Endodermal cell (in vitro differentiated cells): ENCODE measurements around the gene SND1. TPM values are rescaled to one million over a fixed set of nuclear protein-coding genes. Genes with fewer than 3 reads are reported as not detected.

Experiments
- DNase-seq: peaks from one replicate; pipeline ENCODE4 v3.0.0-alpha.2; 2017
- H3K27ac ChIP-seq: 2 replicates; pipeline ENCODE4 v1.5.1; 2013; ENCODE audit warnings: mild to moderate bottlenecking, low read depth, low read length, moderate library complexity
- H3K27me3 ChIP-seq: 2 replicates; pipeline ENCODE4 v1.6.1; 2013; ENCODE audit warnings: mild to moderate bottlenecking, low read length, moderate library complexity; ENCODE audit not compliant: insufficient read depth, control insufficient read depth, poor library complexity, severe bottlenecking
- H3K36me3 ChIP-seq: 2 replicates; pipeline ENCODE4 v1.7.0; 2013; ENCODE audit warnings: mild to moderate bottlenecking, low read length, moderate library complexity; ENCODE audit not compliant: control insufficient read depth, insufficient read depth
- H3K4me1 ChIP-seq: one replicate; pipeline ENCODE4 v1.7.0; 2013; ENCODE audit warnings: low read length; ENCODE audit not compliant: control insufficient read depth, insufficient read depth
- H3K4me3 ChIP-seq: 2 replicates; pipeline ENCODE4 v1.5.1; 2013; ENCODE audit warnings: mild to moderate bottlenecking, low read length, moderate library complexity
- H3K9ac ChIP-seq: 2 replicates; pipeline ENCODE4 v1.6.1; 2013; ENCODE audit warnings: mild to moderate bottlenecking, low read length, moderate library complexity; ENCODE audit not compliant: poor library complexity, severe bottlenecking; ENCODE audit errors: extremely low read depth
- H3K9me3 ChIP-seq: 2 replicates; pipeline ENCODE4 v1.6.1; 2013; ENCODE audit warnings: mild to moderate bottlenecking, low read length, moderate library complexity; ENCODE audit not compliant: control insufficient read depth
- H3K27ac Mint-ChIP-seq: 2 replicates; pipeline ENCODE4 v1.8.0; 2020; ENCODE audit warnings: mixed read lengths
- H3K27me3 Mint-ChIP-seq: 2 replicates; pipeline ENCODE4 v1.8.0; 2021; ENCODE audit warnings: mild to moderate bottlenecking, mixed read lengths; ENCODE audit not compliant: insufficient read depth
- H3K36me3 Mint-ChIP-seq: 2 replicates; pipeline ENCODE4 v1.8.0; 2020; ENCODE audit warnings: low read depth, mixed read lengths
- H3K4me1 Mint-ChIP-seq: 2 replicates; pipeline ENCODE4 v1.8.0; 2020; ENCODE audit warnings: mixed read lengths
- H3K4me3 Mint-ChIP-seq: 2 replicates; pipeline ENCODE4 v1.8.0; 2020; ENCODE audit warnings: mild to moderate bottlenecking, moderate library complexity, mixed read lengths
- H3K9me3 Mint-ChIP-seq: 2 replicates; pipeline ENCODE4 v1.8.0; 2020; ENCODE audit warnings: mild to moderate bottlenecking, mixed read lengths
- WGBS, 2 experiments: methylation state at CpG; one replicate each; pipeline versions ENCODE4 v1.1.5 to v1.1.7; 2013; ENCODE audit warnings: missing lambda C conversion rate in 2 of 2, mixed read lengths in 1 of 2; ENCODE audit not compliant: insufficient coverage in 1 of 2, insufficient read length in 1 of 2; 5-methylcytosine and 5-hydroxymethylcytosine counted together
- total RNA-seq, 2 donors: library from RNA; stranded (reverse); fragmentation: NEBNext Ultra II Directional in 1 of 2; extraction: Animal tissue kit (Norgen Biotek cat#: 25700) in 1 of 2; gene quantifications; 2 replicates in 1 of 2; 3 replicates in 1 of 2; pipeline ENCODE4 v1.2.1, GENCODE V29; 2021
- TF ChIP-seq, protein P1 (sequence below): fragments of 200-600 bp; sonication (generic); conservative IDR thresholded peaks from 2 replicates; pipeline ENCODE4 v1.5.0; 2021; ENCODE audit warnings: antibody characterized with exemption, mild to moderate bottlenecking

SND1 gene
- total RNA-seq, 2 donors from 2014 or later, result 240 to 267 TPM

DNA sequence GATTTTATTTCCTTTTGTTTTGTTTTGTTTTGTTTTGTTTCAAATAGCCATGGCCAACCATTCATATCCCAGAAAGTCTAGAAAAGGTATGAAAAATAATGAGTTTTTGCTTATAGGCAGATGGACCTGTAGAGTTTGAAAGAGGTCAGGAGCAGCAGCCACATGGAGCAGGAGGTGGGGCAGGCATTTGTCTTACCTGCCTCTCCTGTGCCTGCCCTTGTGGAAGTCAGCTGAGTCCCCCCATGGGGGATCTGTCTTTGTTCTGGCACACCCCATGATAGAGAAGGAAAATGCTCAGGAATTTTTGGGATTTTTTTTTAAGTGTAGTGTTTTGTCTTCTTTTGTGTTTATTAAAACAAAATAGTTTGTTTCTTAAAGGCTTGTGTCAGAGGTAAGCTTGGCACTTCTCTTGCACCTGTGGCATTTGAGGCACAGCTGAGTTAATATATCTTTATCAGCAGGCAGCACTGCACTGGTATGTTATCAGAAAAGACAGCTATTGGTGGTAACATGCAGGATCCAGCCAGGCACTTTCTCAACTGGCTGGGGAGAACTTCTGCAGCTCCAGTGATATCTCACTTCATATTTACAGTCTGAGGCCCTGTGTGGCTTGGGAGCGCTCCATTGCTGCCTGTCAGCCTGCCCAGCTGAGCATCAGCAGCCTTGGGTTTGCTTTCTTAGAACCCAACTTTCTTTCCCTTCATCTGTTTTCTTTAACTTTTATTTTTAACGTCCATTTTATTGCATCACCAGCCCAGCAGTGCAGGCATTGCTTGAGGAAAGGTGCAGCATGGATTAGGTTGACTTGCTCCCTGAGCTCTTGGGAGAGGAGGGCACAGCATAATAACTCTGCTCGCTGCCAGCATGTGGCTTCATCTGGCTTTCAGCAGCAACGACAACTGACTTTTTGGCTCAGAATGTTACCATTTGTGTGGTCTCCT lies 334.9 kb downstream of the SND1 start:
- 81 to 88% methylated on average over 3 to 4 of the region's 4 CpGs for WGBS, 2 experiments
- H3K4me1 ChIP-seq, result no peaks in the 10 kb centered on the region
- no peak overlapping the region for H3K27ac Mint-ChIP-seq
- H3K9me3 Mint-ChIP-seq, result no peaks in the 10 kb centered on the region
- H3K4me1 Mint-ChIP-seq, result peaks cover 21% of the 10 kb centered on the region
- H3K36me3 Mint-ChIP-seq, result peaks cover 13% of the 10 kb centered on the region
- H3K4me3 ChIP-seq, result no peak overlapping the region
- TF ChIP-seq, protein P1, sequence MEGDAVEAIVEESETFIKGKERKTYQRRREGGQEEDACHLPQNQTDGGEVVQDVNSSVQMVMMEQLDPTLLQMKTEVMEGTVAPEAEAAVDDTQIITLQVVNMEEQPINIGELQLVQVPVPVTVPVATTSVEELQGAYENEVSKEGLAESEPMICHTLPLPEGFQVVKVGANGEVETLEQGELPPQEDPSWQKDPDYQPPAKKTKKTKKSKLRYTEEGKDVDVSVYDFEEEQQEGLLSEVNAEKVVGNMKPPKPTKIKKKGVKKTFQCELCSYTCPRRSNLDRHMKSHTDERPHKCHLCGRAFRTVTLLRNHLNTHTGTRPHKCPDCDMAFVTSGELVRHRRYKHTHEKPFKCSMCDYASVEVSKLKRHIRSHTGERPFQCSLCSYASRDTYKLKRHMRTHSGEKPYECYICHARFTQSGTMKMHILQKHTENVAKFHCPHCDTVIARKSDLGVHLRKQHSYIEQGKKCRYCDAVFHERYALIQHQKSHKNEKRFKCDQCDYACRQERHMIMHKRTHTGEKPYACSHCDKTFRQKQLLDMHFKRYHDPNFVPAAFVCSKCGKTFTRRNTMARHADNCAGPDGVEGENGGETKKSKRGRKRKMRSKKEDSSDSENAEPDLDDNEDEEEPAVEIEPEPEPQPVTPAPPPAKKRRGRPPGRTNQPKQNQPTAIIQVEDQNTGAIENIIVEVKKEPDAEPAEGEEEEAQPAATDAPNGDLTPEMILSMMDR, result no peak
- peaks cover 32% of the 10 kb centered on the region for H3K36me3 ChIP-seq
- no peak overlapping the region for H3K4me3 Mint-ChIP-seq
- H3K27ac ChIP-seq, result no peak overlapping the region
- H3K9ac ChIP-seq, result no peak overlapping the region
- H3K27me3 ChIP-seq, result no peaks in the 10 kb centered on the region
- H3K9me3 ChIP-seq, result no peaks in the 10 kb centered on the region
- no peaks in the 10 kb centered on the region for H3K27me3 Mint-ChIP-seq
- no peak for DNase-seq

DNA sequence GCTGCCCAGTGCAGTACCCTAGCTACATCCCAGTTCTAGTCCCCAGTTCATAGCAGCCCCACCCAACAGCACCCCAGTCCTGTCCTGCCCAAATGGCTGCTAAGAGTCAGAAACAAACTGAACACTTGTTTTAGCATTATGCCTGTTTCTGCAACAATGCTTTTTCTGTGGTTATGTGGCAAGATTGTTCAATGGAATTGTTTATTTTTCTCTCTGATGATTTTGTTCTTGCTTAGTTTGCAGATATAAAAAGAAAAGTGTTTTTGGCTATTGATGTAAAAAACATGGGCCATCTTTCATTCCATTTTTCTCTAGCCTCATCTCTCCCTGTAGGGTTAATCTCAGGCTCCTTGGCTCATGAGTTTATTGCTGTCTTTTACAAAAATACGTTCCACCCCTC lies 336.8 kb downstream of the SND1 start:
- H3K27me3 Mint-ChIP-seq, result no peaks in the 10 kb centered on the region
- H3K27me3 ChIP-seq, result no peaks in the 10 kb centered on the region
- TF ChIP-seq, protein P1, result no peak
- H3K9me3 ChIP-seq, result no peaks in the 10 kb centered on the region
- peaks cover 51% of the 10 kb centered on the region for H3K36me3 ChIP-seq
- no peak overlapping the region for H3K4me3 Mint-ChIP-seq
- no peak overlapping the region for H3K9ac ChIP-seq
- DNase-seq, result no peak
- H3K9me3 Mint-ChIP-seq, result no peaks in the 10 kb centered on the region
- H3K4me1 ChIP-seq, result no peaks in the 10 kb centered on the region
- H3K36me3 Mint-ChIP-seq, result peaks cover 13% of the 10 kb centered on the region
- H3K4me3 ChIP-seq, result no peak overlapping the region
- WGBS, 2 experiments, result 100% methylated on average over 1 of the region's 1 CpG
- no peak overlapping the region for H3K27ac ChIP-seq
- peaks cover 11% of the 10 kb centered on the region for H3K4me1 Mint-ChIP-seq
- no peak overlapping the region for H3K27ac Mint-ChIP-seq

DNA sequence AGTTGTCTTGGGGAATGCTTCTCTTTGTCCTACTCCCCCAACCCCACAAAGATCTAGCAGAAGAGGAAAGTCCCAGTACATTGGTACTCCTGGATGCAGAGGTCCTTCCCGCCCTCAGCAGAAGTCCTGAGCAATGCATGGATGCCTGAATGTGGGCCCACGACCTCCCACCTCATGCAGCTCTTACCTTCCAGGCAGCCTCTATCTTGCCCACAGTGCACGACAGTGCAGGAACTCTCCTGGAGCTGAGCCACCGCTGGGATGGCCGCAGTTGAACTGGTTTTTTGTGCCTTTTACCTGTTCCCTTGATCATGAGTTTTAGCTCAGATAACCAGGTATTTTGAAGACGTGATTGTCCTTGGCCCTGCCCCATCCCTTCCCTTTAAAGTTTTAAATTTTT lies 341.3 kb downstream of the SND1 start:
- Mint-ChIP-seq H3K27ac (no peak overlapping the region), H3K4me3 (no peak overlapping the region), H3K9me3 (no peaks in the 10 kb centered on the region), H3K36me3 (peaks cover 13% of the 10 kb centered on the region), H3K4me1 (peaks cover 27% of the 10 kb centered on the region), H3K27me3 (no peaks in the 10 kb centered on the region)
- WGBS, 2 experiments, result 90 to 97% methylated on average over 6 of the region's 6 CpGs
- Histone ChIP-seq H3K9ac (no peak overlapping the region), H3K4me1 (peaks cover 13% of the 10 kb centered on the region), H3K9me3 (no peaks in the 10 kb centered on the region), H3K36me3 (peaks cover 74% of the 10 kb centered on the region), H3K4me3 (no peak overlapping the region), H3K27ac (no peak overlapping the region), H3K27me3 (no peaks in the 10 kb centered on the region)
- DNase-seq, result no peak
- TF ChIP-seq, protein P1, result no peak
